Thyroid gland (tissue), 4 donors: ENCODE data around the gene SETD1B. TPM values are rescaled to one million over a fixed set of nuclear protein-coding genes. Genes with fewer than 3 reads are reported as not detected.

ENCODE experiments used
- DNase-seq, 2 donors: peaks; one replicate each; pipeline ENCODE4 v3.0.0-alpha.2; 2019
- H3K27ac ChIP-seq, 3 donors: fragments of 200-600 bp; sonication (generic); 1 replicate in 2 of 3; 2 replicates in 1 of 3; pipeline ENCODE4 v1.5.1; 2016 to 2019; ENCODE audit warnings: mild to moderate bottlenecking in 1 of 3, moderate library complexity in 1 of 3
- H3K27me3 ChIP-seq: fragments of 200-600 bp; sonication (generic); one replicate; pipeline ENCODE4 v1.5.1; 2019
- H3K36me3 ChIP-seq, 2 donors: fragments of 200-600 bp; sonication (generic); one replicate each; pipeline ENCODE4 v1.5.1; 2016 to 2019
- H3K4me1 ChIP-seq, 2 donors: fragments of 200-600 bp; sonication (generic); one replicate each; pipeline ENCODE4 v1.5.1; 2017 to 2019
- H3K4me3 ChIP-seq, 3 donors: fragments of 200-600 bp; sonication (generic); replicated peaks in 1 of 3; 1 replicate in 2 of 3; 2 replicates in 1 of 3; pipeline ENCODE4 v1.5.1; 2016; ENCODE audit warnings: mild to moderate bottlenecking in 1 of 3
- H3K9me3 ChIP-seq: fragments of 200-600 bp; sonication (generic); one replicate; pipeline ENCODE4 v1.5.1; 2017
- CTCF ChIP-seq, 6 experiments: fragments of 200-600 bp in 3 of 6; fragments of 450-650 bp in 3 of 6; sonication (generic) in 3 of 6; IDR thresholded peaks; one replicate each; pipeline ENCODE4 v1.5.1; 2016 to 2019; ENCODE audit warnings: antibody characterized with exemption in 6 of 6, mild to moderate bottlenecking in 2 of 6, inconsistent platforms in 1 of 6, moderate library complexity in 1 of 6
- POLR2A ChIP-seq, 2 donors: fragments of 450-650 bp; IDR thresholded peaks; one replicate each; pipeline ENCODE4 v1.6.1; 2017; ENCODE audit warnings: antibody characterized with exemption in 2 of 2, mild to moderate bottlenecking in 2 of 2, moderate library complexity in 1 of 2
- WGBS, 2 donors: methylation state at CpG; one replicate each; pipeline ENCODE4 v1.1.5; 2017; 5-methylcytosine and 5-hydroxymethylcytosine counted together
- intact Hi-C: fragments of 100-400 bp; cut with DNase I; formaldehyde crosslinking; loops from one replicate; pipeline ENCODE4 v1.15.1; 2023
- total RNA-seq, 4 donors: library from RNA; depleted of rRNA; stranded (reverse); fragments of >200 nt; gene quantifications; one replicate each; pipeline ENCODE4 v1.2.3, GENCODE V29; 2016

The SETD1B gene
- total RNA-seq, 4 donors from 2014 or later, result 7.3 to 16.5 (median 11.7) TPM

GRCh38 chr12:121828826-121829225, 25.0 kb downstream of the SETD1B start:
- Histone ChIP-seq H3K4me1 (no peaks in the 10 kb centered on the region), H3K27ac (no peak overlapping the region), H3K4me3 (no peak overlapping the region), H3K9me3 (no peaks in the 10 kb centered on the region), H3K36me3 (peaks cover 41 to 59% of the 10 kb centered on the region in 2 donors), H3K27me3 (no peaks in the 10 kb centered on the region)
- 91 to 94% methylated on average over 9 of the region's 9 CpGs for WGBS, 2 donors
- no peak for TF ChIP-seq POLR2A (IDR thresholded peaks at IDR 0.05)
- TF ChIP-seq CTCF (IDR thresholded peaks at IDR 0.05), result no peak
- intact Hi-C loops, result no loop called here
- no peak for DNase-seq

- no peak for DNase-seq
- H3K9me3 ChIP-seq, result no peaks in the 10 kb centered on the region
- no peak overlapping the region for H3K27ac ChIP-seq
- 81 to 84% methylated on average over 7 of the region's 7 CpGs for WGBS, 2 donors
- TF ChIP-seq POLR2A (IDR thresholded peaks at IDR 0.05) (no peak), CTCF (IDR thresholded peaks at IDR 0.05) (no peak)
- H3K4me3 ChIP-seq, result no peak overlapping the region
- peaks cover 40 to 55% of the 10 kb centered on the region in 2 donors for H3K36me3 ChIP-seq
- H3K27me3 ChIP-seq, result no peaks in the 10 kb centered on the region
- no peaks in the 10 kb centered on the region for H3K4me1 ChIP-seq
- intact Hi-C loops, result no loop called here
Measured at GRCh38 chr12:121829250-121829918, 25.6 kb downstream of the SETD1B start.

GRCh38 chr12:121830134-121830533, 26.3 kb downstream of the SETD1B start:
- peaks cover 40 to 55% of the 10 kb centered on the region in 2 donors for H3K36me3 ChIP-seq
- no peak overlapping the region for H3K27ac ChIP-seq

GRCh38 chr12:121830588-121831265, 26.9 kb downstream of the SETD1B start:
- WGBS, 2 donors, result 92% methylated on average over 25 to 26 of the region's 29 CpGs
- H3K4me3 ChIP-seq, result no peak overlapping the region
- no peak overlapping the region for H3K27ac ChIP-seq
- H3K4me1 ChIP-seq, result no peaks in the 10 kb centered on the region
- H3K27me3 ChIP-seq, result no peaks in the 10 kb centered on the region
- intact Hi-C loops, result no loop called here
- DNase-seq, result no peak
- TF ChIP-seq POLR2A (IDR thresholded peaks at IDR 0.05) (no peak), CTCF (IDR thresholded peaks at IDR 0.05) (no peak)
- H3K36me3 ChIP-seq, result peaks cover 40 to 55% of the 10 kb centered on the region in 2 donors
- no peaks in the 10 kb centered on the region for H3K9me3 ChIP-seq

More at GRCh38 chr12:121830134-121830533, 26.3 kb downstream of the SETD1B start:
- intact Hi-C loops, result no loop called here
- Histone ChIP-seq H3K4me1 (no peaks in the 10 kb centered on the region), H3K9me3 (no peaks in the 10 kb centered on the region), H3K4me3 (no peak overlapping the region), H3K27me3 (no peaks in the 10 kb centered on the region)
- 93 to 94% methylated on average over 22 to 23 of the region's 23 CpGs for WGBS, 2 donors
- no peak for TF ChIP-seq POLR2A (IDR thresholded peaks at IDR 0.05)
- DNase-seq, result no peak

GRCh38 chr12:121831571-121832245, 27.9 kb downstream of the SETD1B start:
- TF ChIP-seq CTCF (IDR thresholded peaks at IDR 0.05), result no peak
- TF ChIP-seq POLR2A (IDR thresholded peaks at IDR 0.05), result no peak
- H3K9me3 ChIP-seq, result no peaks in the 10 kb centered on the region
- H3K4me1 ChIP-seq, result no peaks in the 10 kb centered on the region
- 95 to 97% methylated on average over 19 of the region's 19 CpGs for WGBS, 2 donors
- no peaks in the 10 kb centered on the region for H3K27me3 ChIP-seq
- no peak overlapping the region for H3K4me3 ChIP-seq
- H3K27ac ChIP-seq, result no peak overlapping the region
- H3K36me3 ChIP-seq, result peaks cover 34 to 55% of the 10 kb centered on the region in 2 donors
- DNase-seq, result no peak
- intact Hi-C loops, result no loop called here
